Lower leg skin (tissue), 4 donors: ENCODE results near the gene IMMP2L. TPM values are rescaled to one million over a fixed set of nuclear protein-coding genes. Genes with fewer than 3 reads are reported as not detected.

ENCODE experiments used
- DNase-seq, 2 donors: peaks; one replicate each; pipeline ENCODE4 v3.0.0-alpha.2; 2019; ENCODE audit warnings: low spot score in 2 of 2
- H3K4me3 ChIP-seq: fragments of 200-600 bp; sonication (generic); 2 replicates; pipeline ENCODE4 v1.5.1; 2017; ENCODE audit warnings: mild to moderate bottlenecking, low read depth; ENCODE audit not compliant: poor library complexity, severe bottlenecking
- CTCF ChIP-seq, 3 donors: fragments of 450-650 bp; IDR thresholded peaks; one replicate each; pipeline ENCODE4 v1.5.1; 2016; ENCODE audit warnings: antibody characterized with exemption in 3 of 3, mild to moderate bottlenecking in 3 of 3, moderate library complexity in 2 of 3
- POLR2A ChIP-seq, 2 donors: fragments of 450-650 bp; IDR thresholded peaks; one replicate each; pipeline ENCODE4 v1.6.1; 2016 to 2017; ENCODE audit warnings: antibody characterized with exemption in 2 of 2, mild to moderate bottlenecking in 1 of 2, moderate library complexity in 1 of 2
- WGBS, 2 donors: methylation state at CpG; one replicate each; pipeline ENCODE4 v1.1.5; 2018; 5-methylcytosine and 5-hydroxymethylcytosine counted together
- intact Hi-C: fragments of 100-400 bp; cut with DNase I; formaldehyde crosslinking; loops from one replicate; pipeline ENCODE4 v1.15.0; 2023; ENCODE audit warnings: low total_unique reads
- total RNA-seq, 4 donors: library from RNA; depleted of rRNA; stranded (reverse); fragments of >200 nt; gene quantifications; one replicate each; pipeline ENCODE4 v1.1.0, GENCODE V29; 2016

The IMMP2L gene
- total RNA-seq, 4 donors from 2014 or later: 13.6 to 16.8 (median 16.4) TPM

GRCh38 chr7:111578754-111579153 is 16.5 kb upstream of the IMMP2L start:
- DNase-seq: no peak
- H3K4me3 ChIP-seq: no peak overlapping the region
- intact Hi-C loops: no loop called here
- TF ChIP-seq CTCF (IDR thresholded peaks at IDR 0.05) (no peak), POLR2A (IDR thresholded peaks at IDR 0.05) (no peak)

- intact Hi-C loops: no loop called here
- TF ChIP-seq CTCF (IDR thresholded peaks at IDR 0.05) (no peak), POLR2A (IDR thresholded peaks at IDR 0.05) (no peak)
- DNase-seq: no peak
- no peak overlapping the region for H3K4me3 ChIP-seq
- 94 to 95% methylated on average over 5 of the region's 5 CpGs for WGBS, 2 donors
Observed at GRCh38 chr7:111571720-111572119, 9.4 kb upstream of the IMMP2L start.

GRCh38 chr7:111568870-111569462 is 6.7 kb upstream of the IMMP2L start:
- intact Hi-C loops: no loop called here
- WGBS, 2 donors: 96 to 100% methylated on average over 1 of the region's 1 CpG
- no peak overlapping the region for H3K4me3 ChIP-seq
- DNase-seq: no peak
- no peak for TF ChIP-seq CTCF (IDR thresholded peaks at IDR 0.05)
- TF ChIP-seq POLR2A (IDR thresholded peaks at IDR 0.05): no peak

- intact Hi-C loops: no loop called here
- TF ChIP-seq CTCF (IDR thresholded peaks at IDR 0.05) (no peak), POLR2A (IDR thresholded peaks at IDR 0.05) (no peak)
- H3K4me3 ChIP-seq: no peak overlapping the region
Observed at GRCh38 chr7:111568419-111568818, 6.1 kb upstream of the IMMP2L start.

GRCh38 chr7:111564078-111564477 is 1.8 kb upstream of the IMMP2L start:
- TF ChIP-seq CTCF (IDR thresholded peaks at IDR 0.05): no peak
- TF ChIP-seq POLR2A (IDR thresholded peaks at IDR 0.05): no peak
- intact Hi-C loops: no loop called here
- 0% methylated on average over 1 of the region's 1 CpG for WGBS, 2 donors
- no peak for DNase-seq
- H3K4me3 ChIP-seq: no peak overlapping the region

More at GRCh38 chr7:111568419-111568818, 6.1 kb upstream of the IMMP2L start:
- DNase-seq: no peak

GRCh38 chr7:111561654-111561903 is 713 bp downstream of the IMMP2L start:
- peak in 1 of 2 donors; percentile 16 for DNase-seq
- intact Hi-C loops: no loop called here
- 13% methylated on average over 7 of the region's 7 CpGs for WGBS, 2 donors
- H3K4me3 ChIP-seq: peak overlapping the region; percentile 62
- no peak for TF ChIP-seq POLR2A (IDR thresholded peaks at IDR 0.05)
- no peak for TF ChIP-seq CTCF (IDR thresholded peaks at IDR 0.05)
